Stimulated activated CD8-positive, alpha-beta memory T cell treated with anti-CD3 and anti-CD28 coated beads, Interleukin-4, amount 100 ng/mL, for 24 hours (primary cell): ENCODE measurements around the gene ITGB3BP.
A peak's percentile ranks its signal among the peaks of the same experiment; 100 is the strongest.
"Not testable (repeated sequence)": the region's sequence is repeated elsewhere in the genome, so short reads cannot be mapped to it uniquely, and the experiment has no call there.

Source experiments
- DNase-seq: peaks from one replicate; pipeline ENCODE4 v3.0.0-alpha.2; 2020; ENCODE audit warnings: low read depth

The ITGB3BP gene

GRCh38 chr1:63522891-63523728 lies at the start of gene ITGB3BP, which contains the start of gene EFCAB7:
Gene ITGB3BP, minus strand, starts transcription at chr1:63523225. Its CDS starts 92 bp downstream, at chr1:63523133.
Gene EFCAB7, plus strand, starts transcription at chr1:63523525. Its CDS starts 2,048 bp downstream, at chr1:63525573.
- peak; percentile 71 for DNase-seq

- not testable (repeated sequence) for DNase-seq
These were observed 49.7 kb upstream of the ITGB3BP start for GRCh38 chr1:63572686-63573085.

GRCh38 chr1:63569640-63570316 lies 46.8 kb upstream of the ITGB3BP start:
- DNase-seq, result no peak

GRCh38 chr1:63569068-63569467 lies 46.0 kb upstream of the ITGB3BP start:
- no peak for DNase-seq

GRCh38 chr1:63563745-63564144 lies 40.7 kb upstream of the ITGB3BP start:
- DNase-seq, result no peak

- DNase-seq, result no peak
These were observed 36.3 kb upstream of the ITGB3BP start for GRCh38 chr1:63559357-63559756.

GRCh38 chr1:63557365-63557987 lies 34.5 kb upstream of the ITGB3BP start:
- no peak for DNase-seq

GRCh38 chr1:63555480-63555879 lies 32.5 kb upstream of the ITGB3BP start:
- no peak for DNase-seq

- DNase-seq, result no peak
These were observed 25.9 kb upstream of the ITGB3BP start for GRCh38 chr1:63548877-63549276.

GRCh38 chr1:63548303-63548702 lies 25.3 kb upstream of the ITGB3BP start:
- no peak for DNase-seq

- DNase-seq, result no peak
These were observed 24.7 kb upstream of the ITGB3BP start for GRCh38 chr1:63547621-63548294.

- DNase-seq, result no peak
These were observed 22.8 kb upstream of the ITGB3BP start for GRCh38 chr1:63545780-63546179.

GRCh38 chr1:63537940-63538339 lies 14.9 kb upstream of the ITGB3BP start:
- DNase-seq, result no peak

GRCh38 chr1:63537006-63537405 lies 14.0 kb upstream of the ITGB3BP start:
- DNase-seq, result no peak

GRCh38 chr1:63534406-63534805 lies 11.4 kb upstream of the ITGB3BP start:
- no peak for DNase-seq

GRCh38 chr1:63533931-63534330 lies 10.9 kb upstream of the ITGB3BP start:
- no peak for DNase-seq

- DNase-seq, result no peak
These were observed 9.7 kb upstream of the ITGB3BP start for GRCh38 chr1:63532727-63533126.

- DNase-seq, result no peak
These were observed 1.2 kb upstream of the ITGB3BP start for GRCh38 chr1:63524201-63524600.

GRCh38 chr1:63523738-63524137 lies 713 bp upstream of the ITGB3BP start:
- DNase-seq, result no peak

- DNase-seq, result no peak
These were observed 6.4 kb downstream of the ITGB3BP start for GRCh38 chr1:63516629-63517028.

- no peak for DNase-seq
These were observed 10.4 kb downstream of the ITGB3BP start for GRCh38 chr1:63512584-63512983.

GRCh38 chr1:63509718-63510117 lies 13.3 kb downstream of the ITGB3BP start:
- DNase-seq, result no peak
